Stimulated activated CD8-positive, alpha-beta memory T cell treated with anti-CD3 and anti-CD28 coated beads, Interleukin-12 subunit alpha, Interleukin-12 subunit beta, amount 100 ng/mL, for 4 hours (primary cell): Measurements from ENCODE around the gene LSM12.
"Not testable (repeated sequence)": the region's sequence is repeated elsewhere in the genome, so short reads cannot be mapped to it uniquely, and the experiment has no call there.

Source experiments
- DNase-seq: peaks from one replicate; pipeline ENCODE4 v3.0.0-alpha.2; 2020; ENCODE audit warnings: low read depth

The LSM12 gene

DNA sequence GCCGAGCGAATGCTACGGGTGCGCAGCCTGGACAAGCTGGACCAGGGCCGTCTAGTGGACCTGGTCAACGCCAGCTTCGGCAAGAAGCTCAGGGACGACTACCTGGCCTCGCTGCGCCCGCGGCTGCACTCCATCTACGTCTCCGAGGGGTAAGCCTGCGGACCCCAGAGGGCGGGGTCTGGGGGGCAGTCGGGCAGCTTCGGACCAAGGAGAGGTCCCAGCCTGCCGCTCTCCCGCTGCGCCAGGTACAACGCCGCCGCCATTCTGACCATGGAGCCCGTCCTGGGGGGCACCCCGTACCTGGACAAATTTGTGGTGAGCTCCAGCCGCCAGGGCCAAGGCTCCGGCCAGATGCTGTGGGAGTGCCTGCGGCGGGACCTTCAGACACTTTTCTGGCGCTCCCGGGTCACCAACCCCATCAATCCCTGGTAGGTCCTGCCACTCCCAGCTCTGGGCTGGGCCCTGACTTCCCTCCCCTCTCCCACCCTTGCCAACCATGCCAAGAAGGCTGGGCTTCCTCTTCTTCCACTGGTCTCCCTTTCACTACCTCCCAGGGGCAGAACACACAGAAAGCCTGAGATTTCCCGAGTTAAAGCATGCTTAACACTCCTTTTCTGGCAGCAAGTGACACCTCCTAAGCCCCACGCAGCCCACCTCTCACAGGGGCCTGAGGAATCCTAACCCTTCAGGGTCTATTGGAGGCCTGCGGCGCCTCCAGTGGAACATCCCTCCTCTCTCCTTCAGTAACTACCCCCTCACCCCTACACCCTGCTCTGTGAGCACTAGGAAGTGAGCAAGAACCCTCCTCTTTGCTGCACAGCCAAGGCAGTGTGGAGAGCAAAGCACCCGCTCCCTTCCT is 58.9 kb downstream of the LSM12 start:
- no peak for DNase-seq

DNA sequence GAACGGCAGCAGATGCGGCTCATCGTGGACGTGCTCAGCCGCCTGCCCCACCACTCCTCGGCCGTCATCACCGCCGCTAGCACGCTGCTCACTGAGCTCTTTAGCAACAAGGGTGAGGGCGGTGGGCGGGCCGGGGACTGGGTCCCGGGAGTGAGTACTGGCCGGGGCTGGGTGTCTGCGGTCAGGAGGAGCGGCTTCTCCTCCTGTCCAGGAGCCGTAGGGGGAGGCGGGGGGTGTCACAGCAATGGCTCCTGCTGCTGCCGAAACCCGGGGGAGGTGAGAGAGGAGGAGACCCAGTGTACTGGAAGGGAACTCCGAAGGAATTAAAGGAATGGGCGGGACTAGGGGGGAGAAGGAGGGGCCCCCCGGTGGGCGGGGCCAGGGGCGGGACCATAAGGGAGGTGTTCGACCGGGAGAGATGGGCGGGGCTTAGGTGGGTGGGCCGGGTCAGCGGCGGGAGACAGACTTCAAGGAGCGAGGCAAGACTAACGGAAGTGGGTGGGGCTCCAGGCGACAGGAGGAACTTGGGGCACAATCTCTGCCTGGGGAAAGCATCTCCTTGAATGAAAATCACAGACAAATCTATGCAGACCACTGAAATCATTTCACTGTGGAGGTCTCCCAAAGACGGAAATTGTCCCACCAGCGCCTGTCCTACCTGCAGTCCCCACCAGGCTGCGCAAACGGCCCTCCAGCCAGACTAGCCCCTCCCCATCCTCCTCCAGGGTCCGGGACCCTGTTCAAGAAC is 59.7 kb downstream of the LSM12 start:
- DNase-seq: peak; percentile 90

DNA sequence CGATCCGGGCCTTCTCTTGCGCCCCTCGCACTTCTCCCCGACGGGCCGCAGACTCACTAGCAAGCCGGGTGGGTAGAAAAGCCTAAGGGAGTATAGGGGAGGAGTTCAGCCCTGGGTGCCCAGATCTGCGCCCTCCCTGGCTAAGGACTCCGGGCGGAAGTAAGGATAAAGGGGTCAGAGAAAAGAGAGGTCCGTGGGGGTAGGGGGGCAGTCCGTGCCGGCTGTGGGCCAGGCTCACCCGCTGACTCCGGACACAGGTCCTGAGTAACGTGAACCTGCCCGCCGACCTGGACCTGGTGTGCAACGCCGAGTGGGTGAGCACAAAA is 60.2 kb downstream of the LSM12 start:
- no peak for DNase-seq

DNA sequence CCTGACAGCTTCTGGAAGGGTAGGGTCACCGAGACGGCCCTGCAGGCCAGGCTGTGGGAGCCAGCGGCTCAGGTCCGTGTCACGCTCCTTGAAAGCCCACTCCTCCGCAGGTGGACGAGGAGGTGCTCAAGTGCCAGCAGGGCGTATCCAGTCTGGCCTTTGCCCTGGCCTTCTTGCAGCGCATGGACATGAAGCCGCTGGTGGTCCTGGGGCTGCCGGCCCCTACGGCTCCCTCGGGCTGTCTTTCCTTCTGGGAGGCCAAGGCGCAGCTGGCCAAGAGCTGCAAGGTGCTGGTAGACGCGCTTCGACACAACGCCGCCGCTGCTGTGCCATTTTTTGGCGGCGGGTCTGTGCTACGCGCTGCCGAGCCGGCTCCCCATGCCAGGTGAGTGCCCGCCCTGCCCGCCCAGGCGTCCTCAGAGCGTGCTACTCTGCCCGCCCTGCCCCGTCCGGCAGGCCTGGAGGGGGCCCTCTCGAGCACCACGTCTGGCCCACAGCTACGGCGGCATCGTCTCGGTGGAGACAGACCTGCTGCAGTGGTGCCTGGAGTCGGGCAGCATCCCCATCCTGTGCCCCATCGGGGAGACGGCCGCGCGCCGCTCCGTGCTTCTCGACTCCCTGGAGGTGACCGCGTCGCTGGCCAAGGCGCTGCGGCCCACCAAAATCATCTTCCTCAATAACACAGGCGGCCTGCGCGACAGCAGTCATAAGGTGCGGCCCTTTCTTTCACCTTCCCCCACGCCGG is 60.8 kb downstream of the LSM12 start:
- peak; percentile 5 for DNase-seq

DNA sequence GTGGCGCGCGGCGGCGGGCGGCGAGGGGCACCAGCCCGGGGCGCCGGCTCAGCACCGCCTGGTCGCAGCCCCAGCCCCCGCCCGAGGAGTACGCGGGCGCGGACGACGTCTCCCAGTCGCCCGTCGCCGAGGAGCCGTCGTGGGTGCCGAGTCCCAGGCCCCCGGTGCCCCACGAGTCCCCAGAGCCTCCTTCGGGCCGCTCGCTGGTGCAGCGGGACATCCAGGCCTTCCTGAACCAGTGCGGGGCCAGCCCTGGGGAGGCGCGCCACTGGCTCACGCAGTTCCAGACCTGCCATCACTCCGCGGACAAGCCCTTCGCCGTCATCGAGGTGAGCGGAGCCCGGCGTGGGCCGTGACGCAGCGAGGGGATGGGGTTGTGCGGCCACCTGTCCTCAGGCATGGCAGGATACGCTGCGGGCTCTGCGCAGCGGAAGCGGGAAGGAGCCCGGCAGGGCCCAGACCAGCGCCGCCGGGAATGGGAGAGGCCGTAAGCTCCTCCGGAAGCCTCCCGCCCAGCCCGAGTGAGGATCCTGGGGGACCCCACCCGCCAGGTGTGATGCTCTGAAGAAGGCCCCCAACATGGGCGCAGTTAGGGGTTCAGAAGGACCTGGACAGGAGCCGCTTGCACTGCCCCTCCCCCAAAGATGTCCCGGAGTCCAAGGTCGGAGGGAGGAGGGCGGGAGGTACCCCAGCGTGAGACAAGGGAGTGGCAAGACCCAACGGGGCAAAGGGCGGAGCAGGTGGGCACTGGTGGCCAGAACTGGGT is 61.5 kb downstream of the LSM12 start:
- no peak for DNase-seq

DNA sequence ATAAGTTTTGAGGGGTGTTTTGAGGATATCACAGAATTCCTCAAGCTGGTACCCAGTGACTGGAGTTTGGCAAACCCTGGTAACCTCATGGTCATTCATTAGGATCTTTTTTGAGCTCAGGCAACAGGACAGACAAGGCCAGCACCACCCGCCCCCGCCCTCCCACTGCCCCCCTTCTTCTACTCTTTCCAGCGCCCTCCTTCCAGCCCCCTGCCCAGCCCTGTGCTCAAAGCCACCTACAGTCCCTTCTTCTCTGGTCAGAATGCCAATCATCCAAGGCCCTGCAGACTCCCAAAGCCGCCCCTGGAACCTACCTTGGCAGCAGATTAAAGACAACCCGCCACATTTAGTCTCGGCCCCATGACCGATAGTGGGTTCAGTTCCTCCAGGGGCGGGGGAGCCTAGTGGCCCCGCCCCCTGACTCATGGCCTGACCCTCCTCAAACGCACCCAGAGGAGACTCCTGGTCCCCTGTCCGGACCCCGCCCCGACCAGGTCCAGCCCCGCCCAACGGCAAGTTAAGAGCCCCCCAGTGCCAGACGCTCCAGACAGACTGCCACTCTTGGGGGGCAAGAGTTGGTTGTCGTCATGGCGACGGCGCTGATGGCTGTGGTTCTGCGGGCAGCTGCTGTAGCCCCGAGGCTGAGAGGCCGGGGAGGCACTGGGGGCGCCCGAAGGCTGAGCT is 62.3 kb downstream of the LSM12 start, which contains the start of gene NAGS:
NAGS (plus strand) TSS at position 546 of the 684 bp plus-strand sequence; CDS start at position 588, 42 bp downstream.
- DNase-seq: peak; percentile 2

DNA sequence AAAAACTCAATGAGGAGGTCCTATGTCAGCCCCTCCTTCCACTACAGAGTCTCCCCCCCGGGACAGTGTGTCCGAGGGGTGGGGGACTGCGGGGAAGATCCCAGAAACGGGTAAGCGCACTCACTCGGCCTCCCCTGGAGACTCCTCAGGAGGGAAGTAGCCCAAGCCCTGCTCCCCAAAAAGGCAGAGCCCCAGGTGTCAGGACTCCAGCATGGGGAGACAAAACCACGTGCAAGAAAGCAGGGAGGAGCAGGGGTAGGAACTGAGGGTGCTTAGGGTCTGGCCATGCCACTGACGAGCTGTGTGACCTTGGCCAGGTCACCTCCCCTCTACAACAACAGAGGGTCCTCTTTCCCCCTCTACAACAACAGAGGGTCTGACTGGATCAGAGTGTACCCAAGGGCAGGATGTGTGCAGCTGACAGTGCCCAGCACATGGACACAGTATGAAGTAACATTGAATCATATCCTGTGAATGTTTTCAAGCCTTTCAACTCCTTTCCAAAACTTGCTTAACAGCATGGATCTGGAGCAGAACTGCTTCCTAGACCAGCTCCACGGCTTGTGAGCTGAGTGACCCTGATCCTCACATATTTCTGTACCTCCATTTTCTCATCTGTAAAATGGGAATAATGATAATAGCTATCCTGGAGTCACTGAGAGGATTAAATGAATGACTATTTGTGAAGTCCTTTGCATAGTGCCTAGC is 64.2 kb downstream of the LSM12 start:
- DNase-seq: no peak

DNA sequence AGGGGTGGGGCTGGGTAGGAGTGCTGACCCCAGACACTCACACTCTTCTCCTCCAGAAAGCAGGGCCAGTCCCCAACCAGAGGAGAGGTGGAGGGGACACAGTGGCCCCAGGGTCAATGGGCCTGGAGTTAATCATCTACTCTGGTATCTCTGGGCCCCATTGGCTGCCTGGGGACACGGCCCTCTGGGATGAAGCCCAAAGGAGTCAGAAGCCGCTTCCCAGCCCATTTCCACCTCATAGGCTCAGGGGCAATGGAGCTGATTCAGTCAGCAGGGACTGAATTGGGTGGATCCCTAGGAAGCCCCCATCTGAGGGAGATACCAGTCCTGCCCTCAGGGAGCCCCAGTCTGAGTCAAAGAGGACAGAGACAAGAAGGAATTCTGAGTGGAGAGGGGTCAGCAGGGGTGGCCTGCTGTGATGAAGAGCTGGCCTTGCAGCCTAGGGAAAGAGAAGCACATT is 65.0 kb downstream of the LSM12 start:
- DNase-seq: no peak

DNA sequence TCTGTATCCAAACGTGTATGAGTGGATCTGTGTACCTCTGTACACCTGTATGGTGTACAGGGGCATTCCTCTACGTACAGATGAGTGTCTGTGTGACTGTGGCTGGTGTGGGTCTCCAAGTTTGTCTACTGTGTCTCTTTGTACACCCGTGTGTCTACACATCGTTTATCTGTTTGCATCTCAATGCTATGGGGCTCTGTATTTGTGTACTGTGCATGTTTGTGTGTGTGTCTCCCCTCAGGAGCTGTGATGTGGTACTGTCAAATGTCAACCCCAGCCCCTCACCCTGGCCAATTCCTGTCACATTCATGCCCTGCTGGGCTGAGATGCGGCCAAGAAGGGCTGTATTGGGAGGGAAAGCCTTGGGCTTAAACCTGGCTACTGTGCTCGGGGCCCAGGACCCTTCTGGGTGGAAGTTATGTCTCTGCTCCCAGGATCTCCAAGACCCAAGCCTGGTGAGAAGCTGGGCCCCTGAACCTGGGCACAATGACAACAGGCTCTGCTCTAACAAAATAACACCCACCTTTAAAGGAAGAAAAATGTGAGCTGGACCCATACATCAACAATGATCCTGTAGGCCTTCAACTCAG is 65.5 kb downstream of the LSM12 start:
- no peak for DNase-seq

DNA sequence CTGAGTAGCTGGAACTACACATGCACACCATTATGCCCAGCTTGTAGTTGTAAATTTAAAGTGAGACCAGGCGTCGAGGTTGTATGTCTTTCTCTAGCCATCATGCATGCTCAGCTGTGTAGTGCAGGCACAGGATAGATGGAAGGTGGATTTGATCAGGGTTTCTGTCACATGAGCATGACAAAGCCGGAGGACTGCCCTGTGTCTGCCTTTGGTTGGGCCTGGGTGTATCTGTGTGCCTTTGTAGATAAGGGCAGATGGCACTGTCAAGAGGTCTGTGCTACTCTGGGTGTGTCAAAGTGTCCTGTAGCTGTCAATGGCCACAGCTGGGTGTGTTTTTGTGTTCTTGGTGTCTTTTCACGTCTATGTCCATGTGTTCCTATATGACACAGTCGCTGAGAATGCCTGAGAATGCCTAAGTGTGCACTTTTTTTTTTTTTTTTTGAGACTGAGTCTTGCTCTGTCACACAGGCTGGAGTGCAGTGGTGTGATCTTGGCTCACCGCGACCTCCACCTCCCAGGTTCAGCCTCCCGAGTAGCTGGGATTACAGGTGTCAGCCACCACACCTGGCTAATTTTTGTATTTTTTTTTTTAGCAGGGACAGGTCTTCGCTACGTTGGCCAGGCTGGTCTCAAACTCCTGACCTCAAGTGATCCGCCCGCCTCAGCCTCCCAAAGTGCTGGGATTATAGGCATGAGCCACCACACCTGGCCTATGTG is 66.2 kb downstream of the LSM12 start:
- no peak for DNase-seq

DNA sequence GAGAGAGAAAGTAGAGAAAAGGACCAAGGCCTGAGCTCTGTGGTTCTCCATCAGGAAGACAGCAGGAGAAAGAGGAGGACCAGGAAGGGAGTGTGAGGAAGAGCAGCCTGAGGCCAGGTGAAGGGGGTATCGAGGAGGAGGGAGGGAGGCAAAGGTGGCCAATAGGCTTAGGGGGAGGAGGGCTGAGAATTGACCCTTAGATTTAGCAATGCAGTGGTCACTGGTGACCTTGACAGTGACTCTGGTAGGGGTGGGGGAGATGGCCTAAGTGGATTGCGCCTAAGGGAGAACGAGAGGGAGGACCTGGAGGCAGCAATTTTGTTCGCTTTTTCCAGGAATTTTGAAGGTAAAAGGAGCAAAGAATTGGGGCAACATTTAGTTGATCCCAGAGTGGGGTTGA is 67.4 kb downstream of the LSM12 start:
- no peak for DNase-seq

DNA sequence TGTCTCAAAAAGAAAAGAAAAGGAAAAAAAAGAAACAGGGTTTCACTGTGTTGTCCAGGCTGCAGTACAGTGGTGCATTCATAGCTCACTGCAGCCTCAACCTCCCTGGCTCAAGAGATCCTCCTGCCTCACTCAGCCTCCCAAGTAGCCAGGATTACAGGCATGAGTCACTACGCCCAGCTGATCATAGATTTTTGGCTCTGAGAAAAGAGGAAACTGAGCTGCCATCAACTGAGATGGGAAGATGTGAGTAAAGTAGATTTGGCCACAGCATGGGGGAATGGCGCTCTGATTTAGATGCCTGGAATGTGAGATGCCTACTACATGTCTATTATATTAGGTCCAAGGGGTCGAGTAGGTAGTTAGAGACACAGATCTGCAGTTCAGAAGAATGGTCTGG is 67.9 kb downstream of the LSM12 start:
- no peak for DNase-seq

DNA sequence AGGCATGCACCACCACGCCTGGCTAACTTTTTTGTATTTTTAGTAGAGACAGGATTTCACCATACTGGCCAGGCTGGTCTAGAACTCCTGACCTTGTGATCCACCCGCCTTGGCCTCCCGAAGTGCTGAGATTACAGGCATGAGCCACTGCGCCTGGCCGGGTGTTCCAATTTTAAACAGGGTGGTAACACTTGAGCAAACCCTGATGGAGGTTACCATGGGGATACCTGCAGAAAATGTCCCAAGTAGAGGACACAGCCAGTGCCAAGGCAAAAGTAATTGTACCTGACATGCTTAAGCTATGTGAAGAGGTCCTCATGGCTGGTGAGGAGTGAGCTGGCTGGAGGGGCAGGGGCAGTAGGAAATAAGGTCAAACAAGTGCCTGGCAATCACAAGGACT is 69.3 kb downstream of the LSM12 start:
- DNase-seq: not testable (repeated sequence)

DNA sequence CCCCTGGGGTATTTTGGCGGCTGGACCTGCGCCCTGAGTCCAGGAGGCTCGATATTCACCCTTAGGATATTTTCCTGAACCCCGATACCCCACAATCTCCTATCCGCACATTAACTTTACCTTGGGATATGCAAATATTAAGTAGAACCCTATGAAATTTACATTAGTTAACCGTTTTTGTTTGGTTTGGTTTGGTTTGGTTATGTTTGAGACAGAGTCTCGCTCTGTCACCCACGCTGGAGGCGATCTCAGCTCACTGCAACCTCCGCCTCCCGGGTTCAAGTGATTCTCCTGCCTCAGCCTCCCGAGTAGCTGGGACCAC is 71.4 kb downstream of the LSM12 start:
- DNase-seq: no peak

DNA sequence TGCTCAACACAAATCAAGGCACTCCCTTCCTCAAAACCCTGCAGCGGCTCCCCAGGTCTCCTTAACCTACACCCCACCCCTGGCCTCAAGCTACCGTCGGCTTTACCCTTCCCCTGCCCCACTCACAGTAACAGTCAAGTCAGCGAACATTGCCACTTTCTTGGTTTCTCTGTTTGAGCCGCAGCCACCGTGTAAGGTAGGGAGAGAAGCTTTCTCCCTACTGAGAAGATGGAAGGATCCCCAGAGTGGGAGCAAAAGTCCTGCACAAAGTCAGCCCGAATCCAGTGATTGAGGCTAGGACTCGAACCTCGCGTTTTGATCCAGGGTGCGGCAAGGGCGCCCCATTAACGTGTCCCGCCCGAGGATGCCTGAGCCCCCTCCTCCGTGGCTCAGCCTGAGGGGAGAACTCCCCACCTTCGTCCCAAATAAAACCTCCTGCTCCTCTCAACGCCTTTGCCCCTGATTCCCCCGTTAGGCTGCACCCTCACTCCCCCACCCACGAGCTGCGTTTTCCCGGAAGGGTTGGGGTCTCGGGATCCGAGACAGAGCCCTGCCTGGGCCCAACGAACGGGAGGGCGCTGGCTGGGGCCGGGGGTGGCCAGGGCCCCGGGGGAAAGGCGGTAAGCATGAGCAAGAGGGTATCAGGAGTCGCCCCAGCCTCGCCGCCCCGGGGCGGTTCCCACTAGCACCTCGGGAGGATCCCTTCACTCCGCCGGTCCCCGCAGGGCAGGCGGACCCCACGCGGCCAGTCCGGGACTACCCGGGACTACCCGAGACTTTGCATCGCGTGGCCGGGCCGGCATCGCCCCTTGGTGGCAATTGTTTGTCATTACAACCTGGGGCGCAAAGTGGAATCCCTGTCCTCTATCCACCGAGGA is 72.0 kb downstream of the LSM12 start:
- DNase-seq: peak; percentile 29

DNA sequence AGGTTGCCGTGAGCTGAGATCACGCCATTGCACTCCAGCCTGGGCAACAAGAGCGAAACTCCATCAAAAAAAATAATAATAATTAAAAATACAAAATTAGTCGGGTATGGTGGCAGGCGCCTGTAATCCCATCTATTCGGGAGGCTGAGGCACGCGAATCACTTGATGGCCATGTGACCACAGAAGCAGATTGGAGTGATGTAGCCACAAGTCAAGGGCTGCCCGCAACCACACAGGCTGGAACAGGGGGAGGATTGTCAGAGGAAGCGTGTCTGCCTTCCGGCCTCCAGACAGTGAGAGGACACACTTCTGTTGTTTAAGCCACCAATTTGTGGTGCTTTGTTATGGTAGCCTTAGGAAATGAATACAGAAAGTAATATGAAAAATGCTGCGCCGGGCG is 73.8 kb downstream of the LSM12 start:
- no peak for DNase-seq

DNA sequence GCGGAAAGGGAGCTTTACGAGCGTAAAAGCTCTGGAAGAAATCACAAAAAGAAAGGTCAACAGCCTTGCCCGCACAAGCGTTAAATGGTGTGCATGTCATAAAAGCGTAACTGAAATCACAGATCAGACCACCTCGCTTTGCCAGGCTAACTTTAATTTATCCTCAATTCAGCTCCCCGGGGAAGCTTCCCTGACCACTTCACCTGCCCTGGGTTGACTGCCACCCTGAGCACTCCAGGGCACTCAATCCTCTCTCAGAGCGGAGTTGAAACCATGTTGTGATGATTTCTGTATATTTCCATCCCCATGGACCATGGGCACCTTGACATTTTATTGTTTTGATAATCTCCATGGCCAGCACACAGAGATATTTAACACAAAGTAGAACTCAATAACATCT is 78.2 kb downstream of the LSM12 start:
- no peak for DNase-seq

DNA sequence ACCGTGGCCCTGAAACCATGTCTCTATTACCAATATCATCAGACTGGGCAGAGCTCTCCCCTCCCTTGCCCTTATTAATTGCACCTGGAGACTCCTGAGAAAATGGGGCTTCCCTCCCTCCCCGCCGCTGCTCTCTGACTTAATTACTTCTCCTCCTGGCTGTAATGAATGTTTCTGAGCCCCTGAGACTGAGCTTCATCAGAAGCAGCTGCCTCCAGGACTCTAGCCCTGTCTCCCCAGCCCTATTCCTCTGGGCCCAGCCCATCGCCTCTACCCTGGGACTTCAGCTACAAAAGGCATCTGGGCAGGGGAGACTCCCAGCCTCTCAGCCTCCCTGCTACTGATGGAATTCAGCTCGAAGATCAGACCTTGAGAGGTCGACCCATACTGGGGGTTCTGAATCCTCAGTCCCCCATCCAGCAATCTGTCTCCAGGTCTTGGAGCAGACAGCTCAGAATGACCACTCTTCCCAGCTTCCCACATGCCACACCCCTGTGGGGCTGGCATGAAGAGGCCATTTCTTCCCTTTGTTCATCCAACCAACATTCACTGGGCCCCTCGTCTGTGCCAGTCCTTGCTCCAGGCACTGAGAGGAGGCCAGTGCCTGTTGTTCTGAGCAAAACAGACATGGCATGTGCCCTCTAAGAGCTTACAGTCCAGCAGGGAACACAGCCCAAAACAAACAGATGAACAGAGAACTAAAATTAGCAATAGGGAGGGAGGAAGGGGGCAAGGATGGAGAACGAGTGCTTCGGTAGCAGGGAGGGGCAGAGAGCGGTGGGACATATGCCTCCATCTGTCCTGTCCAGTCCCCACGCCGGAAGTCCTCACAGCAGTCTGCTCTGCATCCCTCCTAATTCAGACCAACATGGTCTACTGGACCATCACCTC is 79.1 kb downstream of the LSM12 start:
- DNase-seq: no peak
